Measurements from ENCODE around the gene NOC3L.
"Not testable (repeated sequence)": the region's sequence is repeated elsewhere in the genome, so short reads cannot be mapped to it uniquely, and the experiment has no call there.

NOC3L gene

DNA sequence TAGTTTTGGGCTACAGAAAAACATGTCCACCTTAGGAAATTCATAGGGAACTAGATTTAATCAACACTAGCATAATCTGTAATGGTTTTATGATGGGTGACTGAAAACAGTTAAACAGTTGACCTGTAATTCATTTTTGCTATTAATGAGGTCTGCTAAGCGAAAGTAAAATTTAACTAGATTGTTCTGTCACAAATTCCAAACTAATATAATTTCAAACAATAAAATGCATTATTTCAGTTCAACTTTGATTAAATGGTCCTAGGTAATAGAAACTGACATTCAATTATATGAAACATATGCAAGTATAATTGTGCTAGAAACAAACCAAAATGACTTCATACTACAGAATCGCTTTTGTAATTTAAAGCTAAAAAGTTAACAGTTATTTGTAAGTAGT lies 6.9 kb downstream of the NOC3L start:
- no peak overlapping the region for H2AFZ ChIP-seq (ENCODE audit: low read depth, low read length, severe bottlenecking)
- H3K79me2 ChIP-seq (ENCODE audit: insufficient read depth, low read length): peaks cover 7% of the 10 kb centered on the region; the same call in 1 of the 2 replicates
- no peaks in the 10 kb centered on the region for H4K20me1 ChIP-seq (ENCODE audit: low read depth, low read length)
- no peak overlapping the region for H3K4me3 ChIP-seq (ENCODE audit: insufficient read depth, low read length, poor library complexity, severe bottlenecking)
- no peaks in the 10 kb centered on the region for H3K9me3 ChIP-seq (ENCODE audit: insufficient read depth, low read length)
- TF ChIP-seq EZH2phosphoT487 (conservative IDR thresholded peaks at IDR 0.05; ENCODE audit: low read length): no peak
- TF ChIP-seq, protein P1, sequence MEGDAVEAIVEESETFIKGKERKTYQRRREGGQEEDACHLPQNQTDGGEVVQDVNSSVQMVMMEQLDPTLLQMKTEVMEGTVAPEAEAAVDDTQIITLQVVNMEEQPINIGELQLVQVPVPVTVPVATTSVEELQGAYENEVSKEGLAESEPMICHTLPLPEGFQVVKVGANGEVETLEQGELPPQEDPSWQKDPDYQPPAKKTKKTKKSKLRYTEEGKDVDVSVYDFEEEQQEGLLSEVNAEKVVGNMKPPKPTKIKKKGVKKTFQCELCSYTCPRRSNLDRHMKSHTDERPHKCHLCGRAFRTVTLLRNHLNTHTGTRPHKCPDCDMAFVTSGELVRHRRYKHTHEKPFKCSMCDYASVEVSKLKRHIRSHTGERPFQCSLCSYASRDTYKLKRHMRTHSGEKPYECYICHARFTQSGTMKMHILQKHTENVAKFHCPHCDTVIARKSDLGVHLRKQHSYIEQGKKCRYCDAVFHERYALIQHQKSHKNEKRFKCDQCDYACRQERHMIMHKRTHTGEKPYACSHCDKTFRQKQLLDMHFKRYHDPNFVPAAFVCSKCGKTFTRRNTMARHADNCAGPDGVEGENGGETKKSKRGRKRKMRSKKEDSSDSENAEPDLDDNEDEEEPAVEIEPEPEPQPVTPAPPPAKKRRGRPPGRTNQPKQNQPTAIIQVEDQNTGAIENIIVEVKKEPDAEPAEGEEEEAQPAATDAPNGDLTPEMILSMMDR (IDR thresholded peaks at IDR 0.05; ENCODE audit: insufficient read depth, low read length, poor library complexity, severe bottlenecking): no peak
- H3K36me3 ChIP-seq (ENCODE audit: low read length): peaks cover 42% of the 10 kb centered on the region
- no peaks in the 10 kb centered on the region for H3K27me3 ChIP-seq (ENCODE audit: low read length)
- no peaks in the 10 kb centered on the region for H3K9me2 ChIP-seq (replicated peaks; ENCODE audit: insufficient read depth, low read length)
- H3K9ac ChIP-seq (ENCODE audit: low read length): no peak overlapping the region
- no peak overlapping the region for H3K27ac ChIP-seq (ENCODE audit: low read depth, low read length)
- no peak overlapping the region for H3K4me2 ChIP-seq (ENCODE audit: low read depth, low read length, poor library complexity, severe bottlenecking)
- H3F3A ChIP-seq (ENCODE audit: insufficient read depth): no peaks in the 10 kb centered on the region

GRCh38 chr10:94353336-94353735 lies 9.4 kb downstream of the NOC3L start:
- no peaks in the 10 kb centered on the region for H3K79me2 ChIP-seq (ENCODE audit: insufficient read depth, low read length)

GRCh38 chr10:94351089-94351488 lies 11.7 kb downstream of the NOC3L start:
- Histone ChIP-seq H3K27me3 (ENCODE audit: low read length) (no peaks in the 10 kb centered on the region), H3K9me2 (replicated peaks; ENCODE audit: insufficient read depth, low read length) (no peaks in the 10 kb centered on the region), H3K36me3 (ENCODE audit: low read length) (peaks cover 56% of the 10 kb centered on the region), H3K9ac (ENCODE audit: low read length) (no peak overlapping the region), H3K4me2 (ENCODE audit: low read depth, low read length, poor library complexity, severe bottlenecking) (no peak overlapping the region), H3K4me3 (ENCODE audit: insufficient read depth, low read length, poor library complexity, severe bottlenecking) (no peak overlapping the region), H2AFZ (ENCODE audit: low read depth, low read length, severe bottlenecking) (no peak overlapping the region), H3F3A (ENCODE audit: insufficient read depth) (peaks cover 3% of the 10 kb centered on the region; the same call in 1 of the 2 replicates), H3K27ac (ENCODE audit: low read depth, low read length) (no peak overlapping the region), H3K9me3 (ENCODE audit: insufficient read depth, low read length) (no peaks in the 10 kb centered on the region), H4K20me1 (ENCODE audit: low read depth, low read length) (no peaks in the 10 kb centered on the region; the same call in 1 of the 2 replicates), H3K79me2 (ENCODE audit: insufficient read depth, low read length) (no peaks in the 10 kb centered on the region)
- TF ChIP-seq, protein P1 (IDR thresholded peaks at IDR 0.05; ENCODE audit: insufficient read depth, low read length, poor library complexity, severe bottlenecking): no peak
- TF ChIP-seq EZH2phosphoT487 (conservative IDR thresholded peaks at IDR 0.05; ENCODE audit: low read length): no peak

More at GRCh38 chr10:94353336-94353735, 9.4 kb downstream of the NOC3L start:
- no peak overlapping the region for H3K4me2 ChIP-seq (ENCODE audit: low read depth, low read length, poor library complexity, severe bottlenecking)
- H2AFZ ChIP-seq (ENCODE audit: low read depth, low read length, severe bottlenecking): no peak overlapping the region
- H3K9ac ChIP-seq (ENCODE audit: low read length): no peak overlapping the region
- no peaks in the 10 kb centered on the region for H4K20me1 ChIP-seq (ENCODE audit: low read depth, low read length)
- no peak for TF ChIP-seq EZH2phosphoT487 (conservative IDR thresholded peaks at IDR 0.05; ENCODE audit: low read length)
- TF ChIP-seq, protein P1 (IDR thresholded peaks at IDR 0.05; ENCODE audit: insufficient read depth, low read length, poor library complexity, severe bottlenecking): no peak
- peaks cover 54% of the 10 kb centered on the region for H3K36me3 ChIP-seq (ENCODE audit: low read length)
- no peaks in the 10 kb centered on the region for H3K27me3 ChIP-seq (ENCODE audit: low read length)
- H3K9me3 ChIP-seq (ENCODE audit: insufficient read depth, low read length): no peaks in the 10 kb centered on the region
- H3K9me2 ChIP-seq (replicated peaks; ENCODE audit: insufficient read depth, low read length): no peaks in the 10 kb centered on the region
- H3K4me3 ChIP-seq (ENCODE audit: insufficient read depth, low read length, poor library complexity, severe bottlenecking): no peak overlapping the region
- H3K27ac ChIP-seq (ENCODE audit: low read depth, low read length): no peak overlapping the region
- H3F3A ChIP-seq (ENCODE audit: insufficient read depth): peaks cover 1% of the 10 kb centered on the region; the same call in 1 of the 2 replicates

DNA sequence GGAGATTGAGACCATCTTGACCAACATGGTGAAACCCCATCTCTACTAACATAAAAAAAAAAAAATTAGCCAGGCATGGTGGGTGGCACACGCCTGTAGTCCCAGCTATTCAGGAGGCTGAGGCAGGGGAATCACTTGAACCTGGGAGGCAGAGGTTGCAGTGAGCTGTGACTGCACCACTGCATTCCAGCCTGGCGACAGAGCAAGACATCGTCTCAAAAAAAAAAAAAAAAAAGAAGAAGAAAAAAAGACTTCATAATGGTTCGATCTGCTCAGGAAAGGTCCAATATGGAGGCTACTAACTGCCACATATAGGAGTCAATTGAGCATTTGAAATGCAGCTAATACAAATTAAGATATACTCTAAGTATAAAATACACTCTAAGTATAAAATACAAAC lies 12.2 kb downstream of the NOC3L start:
- not testable (repeated sequence) for H2AFZ ChIP-seq (ENCODE audit: low read depth, low read length, severe bottlenecking); H4K20me1 ChIP-seq (ENCODE audit: low read depth, low read length); H3F3A ChIP-seq (ENCODE audit: insufficient read depth); H3K79me2 ChIP-seq (ENCODE audit: insufficient read depth, low read length); H3K9me3 ChIP-seq (ENCODE audit: insufficient read depth, low read length); H3K27ac ChIP-seq (ENCODE audit: low read depth, low read length); H3K4me2 ChIP-seq (ENCODE audit: low read depth, low read length, poor library complexity, severe bottlenecking); H3K9me2 ChIP-seq (replicated peaks; ENCODE audit: insufficient read depth, low read length); H3K27me3 ChIP-seq (ENCODE audit: low read length); H3K9ac ChIP-seq (ENCODE audit: low read length); H3K4me3 ChIP-seq (ENCODE audit: insufficient read depth, low read length, poor library complexity, severe bottlenecking)
- peaks cover 56% of the 10 kb centered on the region; the same call in 1 of the 2 replicates for H3K36me3 ChIP-seq (ENCODE audit: low read length)

Measured in SU-DHL-6 (cell line).